Measurements from ENCODE around the gene POMT1.

DNA sequence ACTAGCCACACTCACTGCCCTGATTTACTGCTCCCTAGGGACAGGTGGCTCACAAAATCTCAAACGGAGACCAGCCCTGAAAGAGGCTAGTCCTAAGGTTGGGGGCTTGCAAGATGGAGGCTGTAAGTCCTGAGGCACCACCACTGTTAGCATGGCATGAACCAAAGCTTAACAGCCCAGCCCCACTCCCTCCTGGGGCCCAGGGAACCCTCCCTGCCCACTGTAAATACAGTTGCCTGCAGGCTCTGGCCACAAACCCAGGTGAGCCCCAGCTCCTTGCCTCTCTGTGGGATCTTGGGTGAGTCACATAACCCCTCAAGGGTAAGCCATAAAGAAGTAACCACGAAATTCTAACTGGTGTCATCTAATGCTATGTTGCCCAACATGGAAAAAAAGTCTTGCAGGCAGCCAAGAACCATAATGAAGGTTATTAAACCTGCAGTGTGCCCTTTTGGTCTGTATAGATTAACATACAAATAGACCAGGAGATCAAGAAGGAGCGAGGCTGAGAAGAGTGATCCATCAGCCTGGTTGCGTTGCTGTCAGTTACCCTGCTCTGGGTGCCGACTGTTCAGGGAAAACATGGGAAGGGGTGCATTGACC, 1.7 kb upstream of the POMT1 start:
- TF ChIP-seq CTCF (IDR thresholded peaks at IDR 0.05) (no peak), POLR2A (IDR thresholded peaks at IDR 0.05) (no peak), EP300 (IDR thresholded peaks at IDR 0.05) (no peak)
